ENCODE results near the gene QPRT.
A peak's percentile ranks its signal among the peaks of the same experiment; 100 is the strongest.
"Not testable (repeated sequence)": the region's sequence is repeated elsewhere in the genome, so short reads cannot be mapped to it uniquely, and the experiment has no call there.

The QPRT gene

GRCh38 chr16:29743475-29743826, 64.5 kb downstream of the QPRT start:
- H3K9ac ChIP-seq (ENCODE audit: low read depth in 1 of 2, low read length in 2 of 2) = no peak overlapping the region
- H3K4me1 ChIP-seq (ENCODE audit: control insufficient read depth in 1 of 2, insufficient read depth in 2 of 2, low read length in 2 of 2) = peaks cover 7 to 13% of the 10 kb centered on the region in 2 donors
- H3K4me3 ChIP-seq (ENCODE audit: low read depth in 1 of 2, low read length in 2 of 2) = no peak overlapping the region
- H3K27me3 ChIP-seq (ENCODE audit: control insufficient read depth in 1 of 2, insufficient read depth in 2 of 2, low read length in 2 of 2) = no peaks in the 10 kb centered on the region
- H3K9me3 ChIP-seq (ENCODE audit: control insufficient read depth in 1 of 2, low read length in 2 of 2) = no peaks in the 10 kb centered on the region
- H3K36me3 ChIP-seq (ENCODE audit: control insufficient read depth in 1 of 2, insufficient read depth in 2 of 2, low read length in 2 of 2) = no peaks in the 10 kb centered on the region
- no peak overlapping the region for H3K27ac ChIP-seq (ENCODE audit: low read depth, low read length)

- H3K27ac ChIP-seq (ENCODE audit: low read depth, low read length) = no peak overlapping the region
Observed at GRCh38 chr16:29743827-29744531, 65.0 kb downstream of the QPRT start.

GRCh38 chr16:29744541-29745101, 65.6 kb downstream of the QPRT start:
- Histone ChIP-seq H3K27ac (ENCODE audit: low read depth, low read length) (no peak overlapping the region), H3K27me3 (ENCODE audit: control insufficient read depth in 1 of 2, insufficient read depth in 2 of 2, low read length in 2 of 2) (no peaks in the 10 kb centered on the region), H3K9ac (ENCODE audit: low read depth in 1 of 2, low read length in 2 of 2) (no peak overlapping the region), H3K9me3 (ENCODE audit: control insufficient read depth in 1 of 2, low read length in 2 of 2) (no peaks in the 10 kb centered on the region), H3K36me3 (ENCODE audit: control insufficient read depth in 1 of 2, insufficient read depth in 2 of 2, low read length in 2 of 2) (no peaks in the 10 kb centered on the region), H3K4me1 (ENCODE audit: control insufficient read depth in 1 of 2, insufficient read depth in 2 of 2, low read length in 2 of 2) (peaks cover 6 to 7% of the 10 kb centered on the region in 2 donors), H3K4me3 (ENCODE audit: low read depth in 1 of 2, low read length in 2 of 2) (peak overlapping the region; percentile 51 to 65)

More at GRCh38 chr16:29743827-29744531, 65.0 kb downstream of the QPRT start:
- Histone ChIP-seq H3K4me3 (ENCODE audit: low read depth in 1 of 2, low read length in 2 of 2) (peak overlapping the region in 1 of 2 donors; percentile 51), H3K9ac (ENCODE audit: low read depth in 1 of 2, low read length in 2 of 2) (no peak overlapping the region), H3K36me3 (ENCODE audit: control insufficient read depth in 1 of 2, insufficient read depth in 2 of 2, low read length in 2 of 2) (no peaks in the 10 kb centered on the region), H3K4me1 (ENCODE audit: control insufficient read depth in 1 of 2, insufficient read depth in 2 of 2, low read length in 2 of 2) (peaks cover 6 to 7% of the 10 kb centered on the region in 2 donors), H3K9me3 (ENCODE audit: control insufficient read depth in 1 of 2, low read length in 2 of 2) (no peaks in the 10 kb centered on the region), H3K27me3 (ENCODE audit: control insufficient read depth in 1 of 2, insufficient read depth in 2 of 2, low read length in 2 of 2) (no peaks in the 10 kb centered on the region)

- Histone ChIP-seq H3K9me3 (ENCODE audit: control insufficient read depth in 1 of 2, low read length in 2 of 2) (no peaks in the 10 kb centered on the region), H3K36me3 (ENCODE audit: control insufficient read depth in 1 of 2, insufficient read depth in 2 of 2, low read length in 2 of 2) (no peaks in the 10 kb centered on the region), H3K27me3 (ENCODE audit: control insufficient read depth in 1 of 2, insufficient read depth in 2 of 2, low read length in 2 of 2) (no peaks in the 10 kb centered on the region), H3K4me3 (ENCODE audit: low read depth in 1 of 2, low read length in 2 of 2) (peak overlapping the region; percentile 51 to 65), H3K9ac (ENCODE audit: low read depth in 1 of 2, low read length in 2 of 2) (peak overlapping the region; percentile 48 to 59), H3K4me1 (ENCODE audit: control insufficient read depth in 1 of 2, insufficient read depth in 2 of 2, low read length in 2 of 2) (peaks cover 2 to 6% of the 10 kb centered on the region in 2 donors), H3K27ac (ENCODE audit: low read depth, low read length) (no peak overlapping the region)
Observed at GRCh38 chr16:29745121-29745852, 66.3 kb downstream of the QPRT start.

GRCh38 chr16:29745853-29746345, 66.9 kb downstream of the QPRT start, which contains the start of gene C16orf54:
Gene C16orf54 (minus strand): TSS chr16:29745990. CDS start chr16:29744951, 1,039 bp downstream.
- Histone ChIP-seq H3K4me3 (ENCODE audit: low read depth in 1 of 2, low read length in 2 of 2) (peak within 1 kb of the TSS; percentile 51 to 65), H3K9me3 (ENCODE audit: control insufficient read depth in 1 of 2, low read length in 2 of 2) (no peaks in the 10 kb centered on the region), H3K9ac (ENCODE audit: low read depth in 1 of 2, low read length in 2 of 2) (peak within 1 kb of the TSS; percentile 48 to 59), H3K27ac (ENCODE audit: low read depth, low read length) (no peak within 1 kb of the TSS), H3K27me3 (ENCODE audit: control insufficient read depth in 1 of 2, insufficient read depth in 2 of 2, low read length in 2 of 2) (no peaks in the 10 kb centered on the region), H3K4me1 (ENCODE audit: control insufficient read depth in 1 of 2, insufficient read depth in 2 of 2, low read length in 2 of 2) (peaks cover 0 to 6% of the 10 kb centered on the region in 2 donors), H3K36me3 (ENCODE audit: control insufficient read depth in 1 of 2, insufficient read depth in 2 of 2, low read length in 2 of 2) (no peaks in the 10 kb centered on the region)

- H3K27me3 ChIP-seq (ENCODE audit: control insufficient read depth in 1 of 2, insufficient read depth in 2 of 2, low read length in 2 of 2); H3K36me3 ChIP-seq (ENCODE audit: control insufficient read depth in 1 of 2, insufficient read depth in 2 of 2, low read length in 2 of 2); H3K27ac ChIP-seq (ENCODE audit: low read depth, low read length); H3K9ac ChIP-seq (ENCODE audit: low read depth in 1 of 2, low read length in 2 of 2); H3K9me3 ChIP-seq (ENCODE audit: control insufficient read depth in 1 of 2, low read length in 2 of 2); H3K4me1 ChIP-seq (ENCODE audit: control insufficient read depth in 1 of 2, insufficient read depth in 2 of 2, low read length in 2 of 2): not testable (repeated sequence)
- H3K4me3 ChIP-seq (ENCODE audit: low read depth in 1 of 2, low read length in 2 of 2) = peak overlapping the region in 1 of 2 donors; percentile 65
Observed at GRCh38 chr16:29746518-29746917, 67.5 kb downstream of the QPRT start.
